WTC11 (cell line): ENCODE measurements around the gene SLC24A3. TPM values are rescaled to one million over a fixed set of nuclear protein-coding genes. Genes with fewer than 3 reads are reported as not detected.

Source experiments
- ATAC-seq: fragments of 200-7000 bp; cut with Tn5 transposase; 2 replicates; pipeline ENCODE4 v1.10.0; 2021; ENCODE audit warnings: mild to moderate bottlenecking, moderate library complexity
- CTCF ChIA-PET: fragments of 300-600 bp; sonication (Branson Sonifier 250); formaldehyde crosslinking; loops from one replicate; lab custom pipeline; 2021; ENCODE audit warnings: antibody characterized with exemption; lab: Charles Lee
- POLR2A ChIA-PET: fragments of 350-600 bp; sonication (Branson Sonifier 250); formaldehyde crosslinking; loops from one replicate; lab custom pipeline; 2021; ENCODE audit warnings: antibody characterized with exemption; lab: Charles Lee
- DNase-seq: peaks from one replicate; pipeline ENCODE4 v3.0.0; 2021; ENCODE audit warnings: low spot score
- H3K27ac Mint-ChIP-seq: 2 replicates; pipeline ENCODE4 v1.8.0; 2021; ENCODE audit warnings: mixed read lengths
- H3K27me3 Mint-ChIP-seq: 2 replicates; pipeline ENCODE4 v1.8.0; 2021; ENCODE audit warnings: low read depth, mild to moderate bottlenecking, moderate library complexity, mixed read lengths
- H3K36me3 Mint-ChIP-seq: 2 replicates; pipeline ENCODE4 v1.8.0; 2021; ENCODE audit warnings: mixed read lengths
- H3K4me1 Mint-ChIP-seq: 2 replicates; pipeline ENCODE4 v1.8.0; 2022; ENCODE audit warnings: mixed read lengths
- H3K4me3 Mint-ChIP-seq: 2 replicates; pipeline ENCODE4 v1.8.0; 2021; ENCODE audit warnings: mild to moderate bottlenecking, moderate library complexity, mixed read lengths
- H3K9me3 Mint-ChIP-seq: 2 replicates; pipeline ENCODE4 v1.8.0; 2021; ENCODE audit warnings: mixed read lengths
- ATF2 ChIP-seq: sonication (generic); formaldehyde crosslinking; IDR thresholded peaks from 2 replicates; pipeline ENCODE4 v1.8.1; 2022; ENCODE audit warnings: low read depth, missing genetic modification reagents, borderline replicate concordance
- ATF6 ChIP-seq: sonication (generic); formaldehyde crosslinking; IDR thresholded peaks from 2 replicates; pipeline ENCODE4 v1.8.1; 2023; ENCODE audit warnings: mild to moderate bottlenecking, missing genetic modification reagents
- FOXP1 ChIP-seq: sonication (generic); formaldehyde crosslinking; IDR thresholded peaks from 2 replicates; pipeline ENCODE4 v1.8.0; 2022; ENCODE audit warnings: missing genetic modification reagents, mild to moderate bottlenecking, moderate library complexity, borderline replicate concordance
- HMGA2 ChIP-seq: fragments of 250-450 bp; sonication (Bioruptor Pico); IDR thresholded peaks from 2 replicates; pipeline ENCODE4 v1.4.0; 2021; ENCODE audit warnings: mild to moderate bottlenecking, moderate library complexity
- JAZF1 ChIP-seq: fragments of 250-450 bp; sonication (Bioruptor Pico); IDR thresholded peaks from 2 replicates; pipeline ENCODE4 v1.9.0; 2021; ENCODE audit warnings: moderate library complexity, mild to moderate bottlenecking, inconsistent platforms
- MXD4 ChIP-seq: fragments of 250-450 bp; sonication (Bioruptor Pico); IDR thresholded peaks from 2 replicates; pipeline ENCODE4 v1.8.0; 2021; ENCODE audit warnings: mild to moderate bottlenecking, moderate library complexity, borderline replicate concordance
- NFATC4 ChIP-seq: fragments of 250-450 bp; sonication (Bioruptor Pico); IDR thresholded peaks from 2 replicates; pipeline ENCODE4 v1.9.0; 2021; ENCODE audit warnings: mild to moderate bottlenecking
- NFE2L1 ChIP-seq: sonication (generic); formaldehyde crosslinking; IDR thresholded peaks from 2 replicates; pipeline ENCODE4 v1.8.1; 2023; ENCODE audit warnings: missing genetic modification reagents
- NR2C2 ChIP-seq: sonication (generic); formaldehyde crosslinking; IDR thresholded peaks from 2 replicates; pipeline ENCODE4 v1.8.0; 2022; ENCODE audit warnings: mild to moderate bottlenecking, missing genetic modification reagents
- RELA ChIP-seq: sonication (generic); formaldehyde crosslinking; IDR thresholded peaks from 2 replicates; pipeline ENCODE4 v1.8.1; 2022; ENCODE audit warnings: missing genetic modification reagents, mild to moderate bottlenecking, borderline replicate concordance
- SMAD3 ChIP-seq: sonication (generic); formaldehyde crosslinking; IDR thresholded peaks from 2 replicates; pipeline ENCODE4 v1.8.0; 2022; ENCODE audit warnings: missing genetic modification reagents, mild to moderate bottlenecking, borderline replicate concordance
- TEAD1 ChIP-seq: sonication (generic); formaldehyde crosslinking; IDR thresholded peaks from 2 replicates; pipeline ENCODE4 v1.8.0; 2022; ENCODE audit warnings: mild to moderate bottlenecking, missing genetic modification reagents
- USF1 ChIP-seq: sonication (generic); formaldehyde crosslinking; IDR thresholded peaks from 2 replicates; pipeline ENCODE4 v1.8.0; 2022; ENCODE audit warnings: mild to moderate bottlenecking, missing genetic modification reagents
- ZMAT4 ChIP-seq: fragments of 250-450 bp; sonication (Bioruptor Pico); IDR thresholded peaks from 2 replicates; pipeline ENCODE4 v1.9.0; 2021; ENCODE audit warnings: mild to moderate bottlenecking
- ZNF121 ChIP-seq: sonication (generic); formaldehyde crosslinking; IDR thresholded peaks from 2 replicates; pipeline ENCODE4 v1.8.0; 2023; ENCODE audit warnings: missing genetic modification reagents
- ZNF263 ChIP-seq: sonication (generic); formaldehyde crosslinking; IDR thresholded peaks from 2 replicates; pipeline ENCODE4 v1.8.1; 2022; ENCODE audit warnings: low read depth, mild to moderate bottlenecking, moderate library complexity, missing genetic modification reagents
- ZNF396 ChIP-seq: fragments of 250-450 bp; sonication (Bioruptor Pico); IDR thresholded peaks from 2 replicates; pipeline ENCODE4 v1.8.0; 2021; ENCODE audit warnings: mild to moderate bottlenecking, moderate library complexity, borderline replicate concordance
- ZNF423 ChIP-seq: fragments of 250-450 bp; sonication (Bioruptor Pico); IDR thresholded peaks from 2 replicates; pipeline ENCODE4 v2.1.2; 2022; ENCODE audit warnings: mild to moderate bottlenecking, moderate library complexity
- ZNF671 ChIP-seq: fragments of 250-450 bp; sonication (Bioruptor Pico); IDR thresholded peaks from 2 replicates; pipeline ENCODE4 v1.8.0; 2021; ENCODE audit warnings: mild to moderate bottlenecking
- total RNA-seq: library from RNA; stranded (reverse); gene quantifications from 3 replicates; pipeline ENCODE4 v1.2.3, GENCODE V29; 2021
- TF ChIP-seq, protein P1 (sequence below): sonication (generic); formaldehyde crosslinking; IDR thresholded peaks from 2 replicates; pipeline ENCODE4 v1.8.0; 2022; ENCODE audit warnings: mild to moderate bottlenecking, missing genetic modification reagents
- TF ChIP-seq, protein P2 (sequence below): sonication (generic); formaldehyde crosslinking; IDR thresholded peaks from 2 replicates; pipeline ENCODE4 v1.8.1; 2023; ENCODE audit warnings: mild to moderate bottlenecking, moderate library complexity, missing genetic modification reagents
- TF ChIP-seq, protein P3 (sequence below): fragments of 200-600 bp; IDR thresholded peaks from 2 replicates; pipeline ENCODE4 v1.8.0; 2022; ENCODE audit warnings: antibody characterized with exemption

SLC24A3 gene
- total RNA-seq, 1 experiment from 2014 or later = 5.7 TPM

DNA sequence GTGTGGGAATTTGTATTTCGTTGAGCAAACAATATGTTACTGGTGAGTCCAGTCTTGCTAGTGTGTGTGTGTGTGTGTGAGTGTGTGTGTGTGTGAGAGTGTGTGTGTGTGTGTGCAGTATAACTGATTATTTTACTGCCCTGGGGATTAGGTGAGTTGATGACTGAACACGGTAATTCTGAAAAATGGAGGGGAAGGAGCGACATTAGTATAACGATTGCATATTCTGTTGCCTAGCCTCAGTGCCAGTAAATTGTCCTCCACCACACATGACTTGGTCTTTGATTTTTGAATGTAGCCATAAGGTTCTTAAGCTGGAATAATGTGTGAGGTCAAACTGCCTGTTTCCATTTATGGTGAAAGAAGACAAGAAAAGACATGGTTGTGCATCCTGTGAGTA is 121.1 kb downstream of the SLC24A3 start:
- no peak for ATAC-seq
- CTCF ChIA-PET = no interaction called here
- DNase-seq = no peak
- no peaks in the 10 kb centered on the region for H3K9me3 Mint-ChIP-seq
- H3K27me3 Mint-ChIP-seq = no peaks in the 10 kb centered on the region
- TF ChIP-seq RELA (no peak), MXD4 (no peak), TEAD1 (CRISPR knock-in tag) (no peak), NR2C2 (CRISPR knock-in tag) (no peak), FOXP1 (CRISPR knock-in tag) (no peak), USF1 (no peak), SMAD3 (no peak)
- TF ChIP-seq, protein P1, sequence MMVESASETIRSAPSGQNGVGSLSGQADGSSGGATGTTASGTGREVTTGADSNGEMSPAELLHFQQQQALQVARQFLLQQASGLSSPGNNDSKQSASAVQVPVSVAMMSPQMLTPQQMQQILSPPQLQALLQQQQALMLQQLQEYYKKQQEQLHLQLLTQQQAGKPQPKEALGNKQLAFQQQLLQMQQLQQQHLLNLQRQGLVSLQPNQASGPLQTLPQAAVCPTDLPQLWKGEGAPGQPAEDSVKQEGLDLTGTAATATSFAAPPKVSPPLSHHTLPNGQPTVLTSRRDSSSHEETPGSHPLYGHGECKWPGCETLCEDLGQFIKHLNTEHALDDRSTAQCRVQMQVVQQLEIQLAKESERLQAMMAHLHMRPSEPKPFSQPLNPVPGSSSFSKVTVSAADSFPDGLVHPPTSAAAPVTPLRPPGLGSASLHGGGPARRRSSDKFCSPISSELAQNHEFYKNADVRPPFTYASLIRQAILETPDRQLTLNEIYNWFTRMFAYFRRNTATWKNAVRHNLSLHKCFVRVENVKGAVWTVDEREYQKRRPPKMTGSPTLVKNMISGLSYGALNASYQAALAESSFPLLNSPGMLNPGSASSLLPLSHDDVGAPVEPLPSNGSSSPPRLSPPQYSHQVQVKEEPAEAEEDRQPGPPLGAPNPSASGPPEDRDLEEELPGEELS (CRISPR knock-in tag) = no peak
- H3K27ac Mint-ChIP-seq = no peak overlapping the region
- POLR2A ChIA-PET = interaction anchor here (0.5 kb wide), 1 partner anchor 588 kb away, joined by 3 read pairs; no protein-coding TSS in a partner anchor
- H3K4me3 Mint-ChIP-seq = no peak overlapping the region
- no peaks in the 10 kb centered on the region for H3K36me3 Mint-ChIP-seq
- H3K4me1 Mint-ChIP-seq = no peaks in the 10 kb centered on the region

- no peaks in the 10 kb centered on the region for H3K27me3 Mint-ChIP-seq
- H3K4me1 Mint-ChIP-seq = no peaks in the 10 kb centered on the region
- H3K4me3 Mint-ChIP-seq = no peak overlapping the region
- TF ChIP-seq ZNF423 (no peak), ZNF396 (CRISPR knock-in tag) (no peak), ATF2 (CRISPR knock-in tag) (no peak), NFATC4 (CRISPR knock-in tag) (no peak), ZNF263 (CRISPR knock-in tag) (no peak), ZNF671 (CRISPR knock-in tag) (no peak), HMGA2 (no peak), ZNF121 (CRISPR knock-in tag) (no peak)
- TF ChIP-seq, all 79 proteins: peak for 0
- CTCF ChIA-PET = no interaction called here
- Mint-ChIP-seq H3K9me3 (no peaks in the 10 kb centered on the region), H3K27ac (no peak overlapping the region), H3K36me3 (no peaks in the 10 kb centered on the region)
- ATAC-seq = no peak
- POLR2A ChIA-PET = no interaction called here
- DNase-seq = no peak
Observed at GRCh38 chr20:19335341-19335740, 122.9 kb downstream of the SLC24A3 start.

DNA sequence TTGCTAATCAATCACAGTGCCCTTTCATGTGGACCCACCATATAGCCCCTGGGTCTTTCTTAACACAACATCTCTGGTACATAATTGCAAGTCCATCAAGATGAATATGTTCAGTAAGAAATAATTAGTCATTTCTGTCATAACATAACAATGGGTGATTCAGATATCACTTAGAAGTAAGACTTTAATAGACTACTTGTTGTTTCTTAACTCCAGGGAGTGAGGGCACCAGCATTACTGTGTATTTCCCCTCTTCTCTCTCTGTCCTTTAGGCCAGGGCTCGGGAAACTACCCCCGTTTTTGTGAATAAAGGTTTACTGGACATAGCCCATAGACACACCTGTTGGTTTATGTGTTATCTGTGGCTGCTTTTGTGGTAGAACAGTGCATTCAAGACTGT is 123.5 kb downstream of the SLC24A3 start:
- H3K4me3 Mint-ChIP-seq = no peak overlapping the region
- TF ChIP-seq NFE2L1 (CRISPR knock-in tag) (no peak), ZMAT4 (CRISPR knock-in tag) (no peak), ATF6 (no peak), JAZF1 (CRISPR knock-in tag) (no peak)
- TF ChIP-seq, protein P2, sequence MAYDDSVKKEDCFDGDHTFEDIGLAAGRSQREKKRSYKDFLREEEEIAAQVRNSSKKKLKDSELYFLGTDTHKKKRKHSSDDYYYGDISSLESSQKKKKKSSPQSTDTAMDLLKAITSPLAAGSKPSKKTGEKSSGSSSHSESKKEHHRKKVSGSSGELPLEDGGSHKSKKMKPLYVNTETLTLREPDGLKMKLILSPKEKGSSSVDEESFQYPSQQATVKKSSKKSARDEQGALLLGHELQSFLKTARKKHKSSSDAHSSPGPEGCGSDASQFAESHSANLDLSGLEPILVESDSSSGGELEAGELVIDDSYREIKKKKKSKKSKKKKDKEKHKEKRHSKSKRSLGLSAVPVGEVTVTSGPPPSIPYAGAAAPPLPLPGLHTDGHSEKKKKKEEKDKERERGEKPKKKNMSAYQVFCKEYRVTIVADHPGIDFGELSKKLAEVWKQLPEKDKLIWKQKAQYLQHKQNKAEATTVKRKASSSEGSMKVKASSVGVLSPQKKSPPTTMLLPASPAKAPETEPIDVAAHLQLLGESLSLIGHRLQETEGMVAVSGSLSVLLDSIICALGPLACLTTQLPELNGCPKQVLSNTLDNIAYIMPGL = no peak
- TF ChIP-seq, protein P3, sequence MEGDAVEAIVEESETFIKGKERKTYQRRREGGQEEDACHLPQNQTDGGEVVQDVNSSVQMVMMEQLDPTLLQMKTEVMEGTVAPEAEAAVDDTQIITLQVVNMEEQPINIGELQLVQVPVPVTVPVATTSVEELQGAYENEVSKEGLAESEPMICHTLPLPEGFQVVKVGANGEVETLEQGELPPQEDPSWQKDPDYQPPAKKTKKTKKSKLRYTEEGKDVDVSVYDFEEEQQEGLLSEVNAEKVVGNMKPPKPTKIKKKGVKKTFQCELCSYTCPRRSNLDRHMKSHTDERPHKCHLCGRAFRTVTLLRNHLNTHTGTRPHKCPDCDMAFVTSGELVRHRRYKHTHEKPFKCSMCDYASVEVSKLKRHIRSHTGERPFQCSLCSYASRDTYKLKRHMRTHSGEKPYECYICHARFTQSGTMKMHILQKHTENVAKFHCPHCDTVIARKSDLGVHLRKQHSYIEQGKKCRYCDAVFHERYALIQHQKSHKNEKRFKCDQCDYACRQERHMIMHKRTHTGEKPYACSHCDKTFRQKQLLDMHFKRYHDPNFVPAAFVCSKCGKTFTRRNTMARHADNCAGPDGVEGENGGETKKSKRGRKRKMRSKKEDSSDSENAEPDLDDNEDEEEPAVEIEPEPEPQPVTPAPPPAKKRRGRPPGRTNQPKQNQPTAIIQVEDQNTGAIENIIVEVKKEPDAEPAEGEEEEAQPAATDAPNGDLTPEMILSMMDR = no peak
- H3K4me1 Mint-ChIP-seq = no peaks in the 10 kb centered on the region
- ATAC-seq (no peak), DNase-seq (no peak)
- H3K27ac Mint-ChIP-seq = no peak overlapping the region
- H3K9me3 Mint-ChIP-seq = no peaks in the 10 kb centered on the region
- POLR2A ChIA-PET = no interaction called here
- no peaks in the 10 kb centered on the region for H3K36me3 Mint-ChIP-seq
- no peaks in the 10 kb centered on the region for H3K27me3 Mint-ChIP-seq
- CTCF ChIA-PET = no interaction called here
